MM.1S (cell line): ENCODE results near the gene FZR1.

Source experiments
- DNase-seq: peaks from one replicate; pipeline ENCODE4 v3.0.0-alpha.2; 2015
- H2AFZ ChIP-seq: fragments of 300-600 bp; sonication (generic); 2 replicates; pipeline ENCODE4 v1.6.0; 2016; ENCODE audit warnings: antibody characterized with exemption, low read length
- H3F3A ChIP-seq: fragments of 300-600 bp; sonication (generic); 2 replicates; pipeline ENCODE4 v1.6.1; 2016; ENCODE audit warnings: mild to moderate bottlenecking, antibody characterized with exemption, low read length, moderate library complexity, mixed read lengths; ENCODE audit not compliant: insufficient read depth
- H3K27ac ChIP-seq: fragments of 300-600 bp; sonication (generic); 2 replicates; pipeline ENCODE4 v1.5.1; 2016; ENCODE audit warnings: mild to moderate bottlenecking, low read length
- H3K27me3 ChIP-seq: fragments of 300-600 bp; sonication (generic); replicated peaks from 2 replicates; pipeline ENCODE4 v1.6.0; 2016; ENCODE audit warnings: low read length; ENCODE audit not compliant: insufficient read depth
- H3K36me3 ChIP-seq: fragments of 300-600 bp; sonication (generic); replicated peaks from 2 replicates; pipeline ENCODE4 v1.6.1; 2016; ENCODE audit warnings: mild to moderate bottlenecking, low read length, mixed read lengths; ENCODE audit not compliant: insufficient read depth
- H3K4me1 ChIP-seq: fragments of 300-600 bp; sonication (generic); 2 replicates; pipeline ENCODE4 v1.6.1; 2016; ENCODE audit warnings: low read length, mixed read lengths
- H3K4me2 ChIP-seq: fragments of 300-600 bp; sonication (generic); 2 replicates; pipeline ENCODE4 v1.6.0; 2016; ENCODE audit warnings: low read depth, low read length
- H3K4me3 ChIP-seq: fragments of 300-600 bp; sonication (generic); 2 replicates; pipeline ENCODE4 v1.5.1; 2016; ENCODE audit warnings: low read length, mixed read lengths
- H3K79me2 ChIP-seq: fragments of 300-600 bp; sonication (generic); 2 replicates; pipeline ENCODE4 v1.6.1; 2016; ENCODE audit warnings: mixed run types, low read length, mixed read lengths
- H3K9ac ChIP-seq: fragments of 300-600 bp; sonication (generic); 2 replicates; pipeline ENCODE4 v1.6.1; 2016; ENCODE audit warnings: low read length, mixed read lengths
- H3K9me2 ChIP-seq: fragments of 300-600 bp; sonication (generic); replicated peaks from 2 replicates; pipeline ENCODE4 v1.6.1; 2016; ENCODE audit warnings: mild to moderate bottlenecking, low read length, mixed read lengths; ENCODE audit not compliant: insufficient read depth
- H3K9me3 ChIP-seq: fragments of 300-600 bp; sonication (generic); replicated peaks from 2 replicates; pipeline ENCODE4 v1.6.1; 2016; ENCODE audit warnings: mild to moderate bottlenecking, low read length, mixed read lengths; ENCODE audit not compliant: insufficient read depth
- H4K20me1 ChIP-seq: fragments of 300-600 bp; sonication (generic); 2 replicates; pipeline ENCODE4 v1.6.1; 2016; ENCODE audit warnings: mild to moderate bottlenecking, low read length, moderate library complexity, mixed read lengths; ENCODE audit not compliant: insufficient read depth
- EZH2 ChIP-seq: fragments of 300-600 bp; sonication (generic); optimal IDR thresholded peaks from 2 replicates; pipeline ENCODE3; 2017; ENCODE audit warnings: low read depth, mild to moderate bottlenecking, antibody characterized with exemption, low read length, mixed read lengths
- EZH2phosphoT487 ChIP-seq: fragments of 300-600 bp; sonication (generic); IDR thresholded peaks from 2 replicates; pipeline ENCODE4 v1.6.1; 2018; ENCODE audit warnings: antibody characterized with exemption, low read length
- TF ChIP-seq, protein P1 (sequence below): fragments of 300-600 bp; sonication (generic); IDR thresholded peaks from 2 replicates; pipeline ENCODE4 v1.5.1; 2016; ENCODE audit warnings: antibody characterized with exemption, low read length, mixed read lengths

The FZR1 gene

DNA sequence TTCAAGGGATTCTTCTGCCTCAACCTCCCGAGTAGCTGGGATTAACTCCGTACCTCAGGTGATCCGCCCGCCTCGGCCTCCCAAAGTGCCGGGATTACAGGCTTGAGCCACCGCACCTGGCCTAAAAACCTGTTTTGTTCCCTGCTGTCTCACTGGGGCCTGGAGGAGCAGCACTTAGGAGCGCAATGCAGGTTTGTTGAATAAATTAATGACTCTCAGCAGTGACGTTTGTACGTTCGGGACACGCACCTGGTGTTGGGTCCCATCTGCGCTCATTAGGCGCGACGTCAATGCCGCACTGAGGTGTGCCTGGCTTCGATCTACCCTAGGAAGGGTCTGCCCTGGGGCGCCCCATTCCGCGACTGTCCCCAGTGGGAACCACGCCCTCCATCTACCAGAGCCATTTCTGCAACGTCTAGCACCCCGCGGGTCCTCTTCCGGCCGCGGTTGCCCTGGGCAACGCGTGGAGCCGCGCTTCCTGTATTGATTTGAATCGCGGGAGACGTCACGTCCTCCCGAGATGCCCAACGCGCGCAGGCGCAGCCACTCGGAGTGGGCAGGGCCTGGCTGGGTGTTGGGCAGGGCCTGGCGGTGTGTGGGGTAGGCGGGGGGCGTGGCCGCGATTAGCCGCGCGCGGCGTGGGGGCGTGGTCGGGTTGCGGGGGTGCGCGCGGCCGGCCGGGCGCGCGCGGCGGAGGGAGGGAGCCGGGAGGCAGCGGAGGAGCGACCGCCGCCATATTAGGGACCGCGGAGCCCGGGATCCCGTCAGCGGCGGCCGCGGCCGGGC lies at the start of gene FZR1:
FZR1 (plus strand) TSS at position 714 of the 786 bp plus-strand sequence. CDS start 16,679 bp downstream, outside the sequence.
- Histone ChIP-seq H3F3A (no peaks in the 10 kb centered on the region), H2AFZ (peak within 1 kb of the TSS; percentile 80), H3K9me3 (no peaks in the 10 kb centered on the region)

DNA sequence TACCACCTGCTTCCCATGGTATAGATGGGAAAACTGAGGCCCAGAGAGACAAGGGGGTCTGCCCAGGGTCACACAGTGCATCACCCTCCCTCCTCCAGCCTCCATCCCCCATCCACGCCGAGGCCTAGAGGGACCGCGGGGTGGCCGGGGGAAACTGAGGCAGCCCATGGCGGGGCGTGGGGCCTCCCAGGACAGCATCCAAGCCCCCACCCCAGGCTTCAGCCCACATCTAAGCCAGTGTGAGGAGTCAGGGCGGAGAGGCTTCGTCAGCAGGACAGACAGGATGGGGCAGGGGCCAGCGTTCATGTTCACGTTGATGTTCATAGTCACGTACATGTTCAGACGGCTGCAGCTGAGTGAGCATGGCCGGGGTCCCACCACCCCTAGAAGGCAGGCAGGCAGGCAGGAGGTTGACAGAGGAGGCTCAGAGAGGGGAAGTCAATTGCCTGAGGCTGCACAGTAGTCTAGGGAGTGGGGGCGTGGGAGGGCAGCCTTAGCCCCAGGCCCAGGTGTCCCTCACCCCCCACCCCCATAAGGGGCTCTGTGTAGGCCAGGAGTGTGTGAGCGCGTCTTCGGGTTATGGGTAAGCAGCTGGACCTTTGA lies 49.1 kb upstream of the FZR1 start:
- no peak for DNase-seq
- Histone ChIP-seq H2AFZ (no peak overlapping the region), H4K20me1 (no peaks in the 10 kb centered on the region), H3K27ac (no peak overlapping the region), H3K79me2 (no peaks in the 10 kb centered on the region), H3K9me2 (no peaks in the 10 kb centered on the region), H3F3A (no peaks in the 10 kb centered on the region), H3K36me3 (no peaks in the 10 kb centered on the region), H3K9me3 (no peaks in the 10 kb centered on the region), H3K4me3 (no peak overlapping the region), H3K4me2 (no peak overlapping the region), H3K4me1 (peaks cover 19% of the 10 kb centered on the region), H3K27me3 (peaks cover 91% of the 10 kb centered on the region), H3K9ac (no peak overlapping the region)
- TF ChIP-seq, protein P1, sequence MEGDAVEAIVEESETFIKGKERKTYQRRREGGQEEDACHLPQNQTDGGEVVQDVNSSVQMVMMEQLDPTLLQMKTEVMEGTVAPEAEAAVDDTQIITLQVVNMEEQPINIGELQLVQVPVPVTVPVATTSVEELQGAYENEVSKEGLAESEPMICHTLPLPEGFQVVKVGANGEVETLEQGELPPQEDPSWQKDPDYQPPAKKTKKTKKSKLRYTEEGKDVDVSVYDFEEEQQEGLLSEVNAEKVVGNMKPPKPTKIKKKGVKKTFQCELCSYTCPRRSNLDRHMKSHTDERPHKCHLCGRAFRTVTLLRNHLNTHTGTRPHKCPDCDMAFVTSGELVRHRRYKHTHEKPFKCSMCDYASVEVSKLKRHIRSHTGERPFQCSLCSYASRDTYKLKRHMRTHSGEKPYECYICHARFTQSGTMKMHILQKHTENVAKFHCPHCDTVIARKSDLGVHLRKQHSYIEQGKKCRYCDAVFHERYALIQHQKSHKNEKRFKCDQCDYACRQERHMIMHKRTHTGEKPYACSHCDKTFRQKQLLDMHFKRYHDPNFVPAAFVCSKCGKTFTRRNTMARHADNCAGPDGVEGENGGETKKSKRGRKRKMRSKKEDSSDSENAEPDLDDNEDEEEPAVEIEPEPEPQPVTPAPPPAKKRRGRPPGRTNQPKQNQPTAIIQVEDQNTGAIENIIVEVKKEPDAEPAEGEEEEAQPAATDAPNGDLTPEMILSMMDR = no peak
- TF ChIP-seq EZH2 = no peak
- no peak for TF ChIP-seq EZH2phosphoT487

More for the DNA sequence above, at the start of gene FZR1:
- Histone ChIP-seq H3K4me1 (peaks cover 6% of the 10 kb centered on the region), H3K4me3 (peak within 1 kb of the TSS; percentile 93), H3K4me2 (peak within 1 kb of the TSS; percentile 72), H3K79me2 (peaks cover 45% of the 10 kb centered on the region), H3K27ac (peak within 1 kb of the TSS; percentile 71), H3K27me3 (no peaks in the 10 kb centered on the region), H3K9me2 (no peaks in the 10 kb centered on the region), H3K9ac (peak within 1 kb of the TSS; percentile 94), H4K20me1 (no peaks in the 10 kb centered on the region), H3K36me3 (no peaks in the 10 kb centered on the region)
- TF ChIP-seq EZH2phosphoT487 = no peak
- TF ChIP-seq, protein P1 = no peak
- no peak for TF ChIP-seq EZH2
- DNase-seq = peak; percentile 100

DNA sequence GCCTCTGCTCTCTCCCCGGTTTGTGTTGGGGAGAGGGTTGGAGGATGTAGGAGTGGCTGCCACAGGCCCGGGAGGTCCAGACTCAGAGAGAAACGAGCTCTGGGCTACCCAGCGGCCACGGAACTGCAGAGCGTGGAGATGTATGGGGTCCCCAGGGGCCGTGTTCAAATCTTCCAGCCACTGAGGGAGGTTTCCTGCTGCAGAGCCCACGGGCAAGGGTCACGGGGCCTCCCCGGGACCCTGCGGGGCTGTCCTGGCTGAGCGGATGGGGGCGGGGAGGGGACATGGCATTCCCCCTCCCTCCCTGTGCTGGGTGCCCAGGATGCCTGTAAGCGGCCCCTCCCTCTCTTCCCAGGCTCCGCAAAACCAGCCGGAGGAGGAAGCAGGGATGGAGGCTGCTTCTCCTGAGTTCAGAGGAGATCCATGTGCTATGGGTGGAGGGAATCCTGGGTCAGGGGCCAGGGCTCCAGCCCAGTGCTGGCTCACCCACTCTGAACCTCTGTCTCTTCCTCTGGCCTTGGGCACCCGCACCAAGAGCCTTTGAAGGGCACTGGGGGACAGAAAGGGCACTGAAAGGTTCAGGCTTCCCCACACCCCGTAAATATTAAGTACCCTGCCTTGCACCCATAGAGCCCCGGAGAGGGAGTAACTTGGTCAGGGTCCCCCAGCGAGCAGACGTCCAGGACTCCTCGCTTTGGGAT lies 48.4 kb upstream of the FZR1 start:
- no peak for DNase-seq
- peak overlapping the region; percentile 65 for H3K4me2 ChIP-seq
- H4K20me1 ChIP-seq = no peaks in the 10 kb centered on the region
- no peaks in the 10 kb centered on the region for H3F3A ChIP-seq
- no peaks in the 10 kb centered on the region for H3K79me2 ChIP-seq
- no peak overlapping the region for H3K27ac ChIP-seq
- TF ChIP-seq, protein P1 = no peak
- no peak for TF ChIP-seq EZH2phosphoT487
- TF ChIP-seq EZH2 = no peak
- H3K9me2 ChIP-seq = no peaks in the 10 kb centered on the region
- peaks cover 90% of the 10 kb centered on the region for H3K27me3 ChIP-seq
- H3K9me3 ChIP-seq = no peaks in the 10 kb centered on the region
- H3K4me3 ChIP-seq = peak overlapping the region; percentile 33; the same call in 1 of the 2 replicates
- no peak overlapping the region for H3K9ac ChIP-seq
- H2AFZ ChIP-seq = peak overlapping the region; percentile 32; the same call in 1 of the 2 replicates
- no peaks in the 10 kb centered on the region for H3K36me3 ChIP-seq
- peaks cover 19% of the 10 kb centered on the region for H3K4me1 ChIP-seq
